Thymus (tissue), 11 donors: ENCODE data around the gene MAPRE2. TPM values are rescaled to one million over a fixed set of nuclear protein-coding genes. Genes with fewer than 3 reads are reported as not detected.

ENCODE experiments used
- DNase-seq, 9 donors: peaks; one replicate each; pipeline ENCODE4 v3.0.0-alpha.2; 2013; ENCODE audit warnings: low spot score in 9 of 9, low read depth in 6 of 9, missing footprints in 1 of 9
- H3K27ac ChIP-seq, 2 donors: one replicate each; pipeline ENCODE4 v1.5.1; 2013; ENCODE audit warnings: control low read depth in 1 of 2, low read depth in 1 of 2, low read length in 1 of 2, mild to moderate bottlenecking in 1 of 2, moderate library complexity in 1 of 2
- H3K27me3 ChIP-seq, 2 donors: one replicate each; pipeline ENCODE4 v1.5.1; 2013; ENCODE audit warnings: low read length in 1 of 2; ENCODE audit not compliant: control insufficient read depth in 2 of 2, insufficient read depth in 1 of 2
- H3K36me3 ChIP-seq, 2 donors: one replicate each; pipeline ENCODE4 v1.5.1; 2013; ENCODE audit warnings: low read length in 1 of 2, mild to moderate bottlenecking in 1 of 2, moderate library complexity in 1 of 2; ENCODE audit not compliant: control insufficient read depth in 2 of 2, insufficient read depth in 2 of 2
- H3K4me1 ChIP-seq, 2 donors: one replicate each; pipeline ENCODE4 v1.5.1; 2013; ENCODE audit warnings: low read length in 2 of 2; ENCODE audit not compliant: control insufficient read depth in 2 of 2, insufficient read depth in 2 of 2
- H3K4me3 ChIP-seq, 2 donors: one replicate each; pipeline ENCODE4 v1.5.1; 2013; ENCODE audit warnings: low read length in 2 of 2, control low read depth in 1 of 2, mild to moderate bottlenecking in 1 of 2
- H3K9me3 ChIP-seq, 2 donors: one replicate each; pipeline ENCODE4 v1.5.1; 2013; ENCODE audit warnings: low read length in 1 of 2, mild to moderate bottlenecking in 1 of 2; ENCODE audit not compliant: control insufficient read depth in 2 of 2, insufficient read depth in 1 of 2
- WGBS: extraction: QIAGEN DNeasy Blood & Tissue Kit; methylation state at CpG from one replicate; pipeline ENCODE4 v1.1.7; 2013; 5-methylcytosine and 5-hydroxymethylcytosine counted together
- polyA plus RNA-seq: library from polyadenylated mRNA; stranded (reverse); fragments of 200-250 nt; gene quantifications from one replicate; pipeline ENCODE4 v1.2.3, GENCODE V29; 2013
- total RNA-seq: library from RNA; stranded (reverse); fragments of 120-200 nt; gene quantifications from one replicate; pipeline ENCODE4 v1.2.4, GENCODE V29; 2013
- donor health status: healthy.

The MAPRE2 gene
- total and polyA plus RNA-seq, 2 donors = 41.2 to 55.2 TPM

DNA sequence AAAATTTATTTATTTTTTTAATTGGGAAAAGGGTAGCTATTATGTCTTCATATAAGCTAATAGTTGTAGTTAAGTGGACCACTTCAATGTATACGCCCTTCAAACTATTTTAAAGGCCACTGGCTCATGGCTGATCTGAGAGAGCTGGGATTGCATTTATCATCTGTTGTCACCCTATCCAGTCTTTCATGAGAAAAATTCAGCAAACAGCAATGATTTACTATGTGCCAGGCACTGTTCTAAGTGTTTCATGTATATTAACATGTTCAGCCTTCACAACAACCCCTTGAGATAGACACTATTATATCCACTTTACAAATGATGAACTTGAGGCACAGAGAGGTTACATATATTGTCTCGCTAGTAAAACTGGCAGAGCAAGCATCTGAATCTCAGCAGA, 133.5 kb downstream of the MAPRE2 start:
- H3K27ac ChIP-seq = no peak overlapping the region
- no peaks in the 10 kb centered on the region for H3K36me3 ChIP-seq
- no peaks in the 10 kb centered on the region for H3K9me3 ChIP-seq
- no peaks in the 10 kb centered on the region for H3K27me3 ChIP-seq
- no peaks in the 10 kb centered on the region for H3K4me1 ChIP-seq
- no peak overlapping the region for H3K4me3 ChIP-seq
- DNase-seq = no peak
- 98% methylated on average over 2 of the region's 2 CpGs for WGBS

DNA sequence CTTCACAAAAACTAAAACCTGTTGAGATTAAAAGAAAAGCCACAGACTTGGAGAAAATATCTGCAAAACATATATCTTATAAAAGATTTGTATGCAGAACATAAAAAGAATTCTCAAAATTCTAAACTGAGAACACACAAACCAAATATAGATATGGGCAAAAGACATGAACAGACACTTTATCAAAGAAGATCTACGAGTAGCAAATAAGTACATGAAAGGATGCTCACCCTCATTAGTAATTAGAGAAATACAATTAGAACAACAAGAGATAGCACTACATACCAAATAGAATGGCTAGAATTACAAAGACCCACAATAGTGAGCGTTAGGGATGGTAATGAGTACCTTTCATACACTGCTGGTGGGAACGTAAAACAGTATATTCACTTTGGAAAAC, 135.7 kb downstream of the MAPRE2 start:
- 99% methylated on average over 3 of the region's 3 CpGs for WGBS
- Histone ChIP-seq H3K9me3 (no peaks in the 10 kb centered on the region), H3K27me3 (no peaks in the 10 kb centered on the region), H3K36me3 (no peaks in the 10 kb centered on the region), H3K4me1 (no peaks in the 10 kb centered on the region), H3K27ac (no peak overlapping the region), H3K4me3 (no peak overlapping the region)
- DNase-seq = no peak

DNA sequence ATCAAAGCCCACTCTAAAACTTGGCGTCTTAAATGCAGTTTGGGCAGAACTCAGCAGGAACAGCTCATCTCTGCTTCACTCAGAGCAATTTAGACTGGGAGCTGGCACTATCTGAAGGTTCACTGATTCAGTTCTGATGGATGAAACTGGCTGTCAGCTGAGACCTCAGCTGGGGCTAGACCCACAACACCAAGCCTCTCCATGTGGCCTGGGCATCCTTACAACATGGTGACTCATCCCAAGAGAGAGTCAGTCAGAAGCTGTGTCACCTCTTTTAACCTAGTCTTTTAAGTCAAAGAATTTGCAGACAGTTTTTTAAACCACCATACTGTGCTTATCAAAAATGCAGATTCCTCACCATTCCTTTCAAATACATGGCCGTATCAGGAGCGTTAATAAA, 137.0 kb downstream of the MAPRE2 start:
- WGBS = 96% methylated on average over 3 of the region's 3 CpGs
- H3K4me1 ChIP-seq = no peaks in the 10 kb centered on the region
- H3K9me3 ChIP-seq = no peaks in the 10 kb centered on the region
- H3K27me3 ChIP-seq = no peaks in the 10 kb centered on the region
- no peak overlapping the region for H3K27ac ChIP-seq
- no peaks in the 10 kb centered on the region for H3K36me3 ChIP-seq
- no peak overlapping the region for H3K4me3 ChIP-seq
- DNase-seq = no peak

DNA sequence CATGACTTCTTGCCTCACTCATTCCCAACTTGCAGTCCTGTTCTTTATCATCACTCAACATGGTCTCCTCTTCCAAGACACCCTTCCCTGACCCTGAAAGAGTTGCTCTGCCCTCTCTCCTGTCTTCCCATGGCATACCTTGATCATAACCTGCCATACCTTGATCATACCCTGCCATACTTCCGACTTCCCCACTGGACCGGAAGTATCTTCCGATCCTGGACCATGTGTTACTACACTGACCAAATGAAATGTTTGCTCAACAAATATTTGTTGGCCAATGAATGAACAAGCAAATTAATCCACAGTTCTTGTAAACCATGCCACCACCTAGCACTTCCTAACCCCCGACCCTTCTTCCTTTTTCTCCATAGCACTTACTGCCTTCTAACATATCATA, 138.7 kb downstream of the MAPRE2 start:
- 97% methylated on average over 4 of the region's 4 CpGs for WGBS
- DNase-seq = no peak
- no peaks in the 10 kb centered on the region for H3K9me3 ChIP-seq
- H3K27me3 ChIP-seq = no peaks in the 10 kb centered on the region
- no peak overlapping the region for H3K27ac ChIP-seq
- no peak overlapping the region for H3K4me3 ChIP-seq
- H3K4me1 ChIP-seq = no peaks in the 10 kb centered on the region
- no peaks in the 10 kb centered on the region for H3K36me3 ChIP-seq

DNA sequence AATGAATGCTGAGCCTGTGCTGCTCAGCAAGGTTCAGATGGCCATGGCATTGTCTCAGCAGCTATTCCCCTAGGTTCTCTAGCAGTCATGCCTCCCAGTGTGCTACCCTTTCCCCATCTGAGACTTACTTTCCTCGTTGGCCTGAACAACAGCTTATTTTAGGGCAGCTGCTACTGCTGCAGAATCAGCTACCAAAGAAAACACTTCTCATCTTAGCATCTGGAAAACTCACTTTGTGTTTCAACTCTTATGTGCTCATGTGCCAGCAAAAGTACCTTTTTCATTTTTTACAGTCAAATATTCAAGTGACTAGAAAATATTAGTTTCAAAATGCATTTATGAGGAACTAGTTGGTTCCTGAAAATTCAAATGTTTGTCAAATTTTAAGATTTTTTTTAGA, 139.2 kb downstream of the MAPRE2 start:
- Histone ChIP-seq H3K9me3 (no peaks in the 10 kb centered on the region), H3K4me1 (no peaks in the 10 kb centered on the region), H3K36me3 (no peaks in the 10 kb centered on the region), H3K27ac (no peak overlapping the region), H3K4me3 (no peak overlapping the region), H3K27me3 (no peaks in the 10 kb centered on the region)
- DNase-seq = no peak
- WGBS = 96% methylated on average over 1 of the region's 1 CpG

DNA sequence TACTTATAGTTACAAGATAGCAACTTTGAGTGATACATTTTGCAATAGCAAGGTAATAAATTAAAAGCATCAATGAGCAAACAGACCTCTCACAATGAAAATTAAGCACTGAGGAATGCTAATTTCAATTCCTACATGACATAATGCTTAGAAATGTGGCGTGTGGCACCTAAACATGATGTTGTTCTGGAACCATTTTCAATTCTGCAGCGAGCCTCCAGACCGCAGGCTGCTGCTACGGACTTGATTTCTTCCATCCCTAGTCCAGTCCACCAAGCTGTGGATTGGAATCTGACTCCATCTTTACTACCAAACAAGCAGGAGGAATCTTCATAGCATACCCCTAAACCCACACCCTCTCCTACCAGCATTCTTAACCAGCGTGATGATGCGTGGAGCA, 140.9 kb downstream of the MAPRE2 start:
- 98% methylated on average over 6 of the region's 6 CpGs for WGBS
- H3K27ac ChIP-seq = no peak overlapping the region
- H3K4me3 ChIP-seq = no peak overlapping the region
- H3K36me3 ChIP-seq = no peaks in the 10 kb centered on the region
- DNase-seq = no peak
- H3K9me3 ChIP-seq = no peaks in the 10 kb centered on the region
- H3K27me3 ChIP-seq = no peaks in the 10 kb centered on the region
- no peaks in the 10 kb centered on the region for H3K4me1 ChIP-seq

DNA sequence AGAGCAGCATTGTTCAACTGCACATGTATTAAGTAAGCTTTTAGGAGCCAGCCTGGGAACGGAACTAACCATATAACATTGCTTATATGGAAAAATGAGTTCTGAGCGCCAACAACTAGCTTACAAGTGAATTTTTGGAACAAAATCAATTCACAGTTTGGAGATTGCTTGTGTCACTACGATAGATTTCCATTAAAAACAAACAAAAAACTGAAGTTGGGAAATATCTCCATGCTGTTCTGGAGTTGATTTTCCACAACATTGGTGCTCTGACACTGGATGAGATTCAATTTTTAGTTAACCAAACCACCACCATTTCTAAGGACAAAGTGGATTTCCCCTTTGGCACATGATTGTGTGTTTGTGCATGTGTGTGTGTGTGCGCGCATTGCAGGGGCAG, 142.7 kb downstream of the MAPRE2 start:
- WGBS = 94% methylated on average over 5 of the region's 5 CpGs

DNA sequence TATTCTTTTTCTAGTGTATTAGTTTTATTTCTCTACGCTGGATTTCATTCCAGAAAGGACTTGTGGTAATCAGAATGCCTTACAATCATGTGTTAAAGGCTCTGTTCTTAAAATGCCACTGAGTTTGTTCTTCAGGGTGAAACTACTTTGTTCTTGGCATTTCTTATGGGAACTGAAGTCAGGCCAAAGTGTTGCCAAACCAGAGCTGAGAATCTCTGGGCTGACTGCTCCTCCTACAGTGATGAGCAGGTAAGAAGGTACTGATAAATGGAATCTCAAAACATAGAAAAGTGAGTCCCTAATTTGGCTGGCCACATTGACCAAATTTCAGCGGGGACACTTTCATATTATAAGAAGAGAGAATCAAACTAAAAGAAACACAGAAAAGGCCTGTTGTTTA, 144.6 kb downstream of the MAPRE2 start:
- Histone ChIP-seq H3K9me3 (no peaks in the 10 kb centered on the region), H3K4me1 (no peaks in the 10 kb centered on the region), H3K4me3 (no peak overlapping the region), H3K27me3 (no peaks in the 10 kb centered on the region), H3K27ac (no peak overlapping the region), H3K36me3 (no peaks in the 10 kb centered on the region)
- 97% methylated on average over 2 of the region's 2 CpGs for WGBS
- DNase-seq = no peak

More for the DNA sequence above, 142.7 kb downstream of the MAPRE2 start:
- Histone ChIP-seq H3K27me3 (no peaks in the 10 kb centered on the region), H3K9me3 (no peaks in the 10 kb centered on the region), H3K27ac (no peak overlapping the region), H3K4me1 (no peaks in the 10 kb centered on the region), H3K36me3 (no peaks in the 10 kb centered on the region), H3K4me3 (no peak overlapping the region)
- no peak for DNase-seq

DNA sequence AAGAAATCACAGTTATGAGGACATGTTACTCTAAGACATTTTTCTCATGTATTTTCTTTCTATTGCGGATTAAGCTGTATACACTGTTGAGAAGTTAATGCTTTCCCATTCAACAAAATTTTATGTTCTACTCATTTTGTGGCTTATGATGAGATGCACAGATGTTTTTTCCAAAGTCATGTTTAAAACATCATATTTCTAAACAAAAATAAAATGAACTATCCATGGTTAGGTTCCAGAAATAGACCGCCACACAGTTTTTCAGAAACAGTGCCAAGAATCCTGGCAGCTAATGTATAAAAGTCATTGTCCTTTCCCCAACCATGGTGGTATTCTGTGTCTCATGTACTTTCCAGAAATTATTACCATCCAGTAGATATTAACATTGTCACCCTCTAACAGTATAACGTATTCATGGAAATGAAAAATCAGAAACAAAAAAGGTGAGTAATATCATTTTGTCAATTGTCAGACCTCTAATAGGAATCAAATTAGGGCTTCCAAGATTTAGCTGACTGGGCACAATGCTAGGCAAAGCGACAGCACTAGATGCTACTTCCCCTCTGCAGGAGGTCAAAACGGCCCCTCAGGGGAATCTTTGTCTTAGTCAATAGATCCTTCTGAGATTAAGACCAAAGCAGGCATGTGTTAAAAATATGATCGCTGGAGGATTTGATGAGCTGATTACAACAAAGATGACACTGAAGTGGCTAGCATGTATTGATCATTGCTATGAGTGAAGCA, 145.2 kb downstream of the MAPRE2 start:
- Histone ChIP-seq H3K9me3 (no peaks in the 10 kb centered on the region), H3K27ac (no peak overlapping the region), H3K4me3 (no peak overlapping the region), H3K36me3 (no peaks in the 10 kb centered on the region), H3K4me1 (no peaks in the 10 kb centered on the region), H3K27me3 (no peaks in the 10 kb centered on the region)
- WGBS = 95% methylated on average over 6 of the region's 6 CpGs
- no peak for DNase-seq
